K562 (cell line): Measurements from ENCODE around the gene TRIM14. TPM values are rescaled to one million over a fixed set of nuclear protein-coding genes. Genes with fewer than 3 reads are reported as not detected.

ENCODE experiments used
- FOXP4 ChIP-seq: sonication (generic); formaldehyde crosslinking; IDR thresholded peaks from 2 replicates; pipeline ENCODE4 v1.8.0; 2022; ENCODE audit warnings: mild to moderate bottlenecking, missing genetic modification reagents, borderline replicate concordance
- HNRNPH1 ChIP-seq: fragments of 200-400 bp; formaldehyde crosslinking; optimal IDR thresholded peaks from 2 replicates; pipeline ENCODE3; 2017; ENCODE audit warnings: low read depth, mild to moderate bottlenecking, low read length, moderate library complexity
- HOXB6 ChIP-seq: fragments of 250-450 bp; sonication (Bioruptor Pico); IDR thresholded peaks from 2 replicates; pipeline ENCODE4 v1.5.1; 2022; ENCODE audit warnings: mild to moderate bottlenecking, borderline replicate concordance
- KAT8 ChIP-seq: fragments of 450-650 bp; IDR thresholded peaks from 2 replicates; pipeline ENCODE4 v1.6.1; 2016; ENCODE audit warnings: low read depth, mild to moderate bottlenecking
- NCOA1 ChIP-seq: fragments of 450-650 bp; IDR thresholded peaks from 2 replicates; pipeline ENCODE4 v1.6.1; 2016; ENCODE audit warnings: low read depth
- PHB ChIP-seq: fragments of 250-450 bp; sonication (Bioruptor Pico); IDR thresholded peaks from 2 replicates; pipeline ENCODE4 v1.5.0; 2021
- SIN3A ChIP-seq, 2 experiments: fragments of 150-350 bp in 1 of 2; IDR thresholded peaks; 2 replicates each; pipeline ENCODE4 v1.6.1; 2011 to 2016; ENCODE audit warnings: borderline replicate concordance in 2 of 2, low read depth in 2 of 2, low read length in 2 of 2, mild to moderate bottlenecking in 2 of 2, moderate library complexity in 2 of 2; ENCODE audit not compliant: control insufficient read depth in 1 of 2
- ZNF263 ChIP-seq: sonication (generic); formaldehyde crosslinking; IDR thresholded peaks from 2 replicates; pipeline ENCODE4 v1.8.0; 2022; ENCODE audit warnings: mild to moderate bottlenecking, missing genetic modification reagents, borderline replicate concordance
- ZNF318 ChIP-seq, 2 experiments: fragments of 450-650 bp; IDR thresholded peaks; 2 replicates each; pipeline ENCODE4 v1.6.1; 2016; ENCODE audit warnings: mild to moderate bottlenecking in 2 of 2, borderline replicate concordance in 1 of 2, low read depth in 1 of 2, moderate library complexity in 1 of 2
- ZNF395 ChIP-seq: fragments of 200-800 bp; sonication (Bioruptor generic); IDR thresholded peaks from 2 replicates; pipeline ENCODE4 v1.6.1; 2017; ENCODE audit warnings: missing genetic modification characterization, missing compliant biosample characterization
- ZNF740 ChIP-seq, 3 experiments: fragments of 200-800 bp in 1 of 3; sonication (Bioruptor generic) in 1 of 3; sonication (generic) in 1 of 3; formaldehyde crosslinking in 1 of 3; IDR thresholded peaks; 2 replicates each; pipeline versions ENCODE4 v1.6.1 to v1.8.0; 2016 to 2022; ENCODE audit warnings: mild to moderate bottlenecking in 2 of 3, missing compliant biosample characterization in 2 of 3, missing genetic modification characterization in 2 of 3, missing genetic modification reagents in 1 of 3
- polyA plus RNA-seq, 8 experiments: library from polyadenylated mRNA; depleted of rRNA in 4 of 8; stranded (reverse) in 5 of 8; unstranded in 3 of 8; fragments of >200 nt; fragmentation: Nextera tagmentation in 2 of 8; fragmentation: Illumina TruSeq in 1 of 8; extraction: Ambion mirVana in 2 of 8; extraction: Trizol in 1 of 8; gene quantifications; 2 replicates each; pipeline versions ENCODE4 v1.2.1 to v1.2.3, GENCODE V29; 2011 to 2014; ENCODE audit warnings: inconsistent platforms in 1 of 8, missing spikeins in 1 of 8
- total RNA-seq, 7 experiments: library from RNA; depleted of rRNA in 6 of 7; stranded (reverse); fragments of >200 nt in 6 of 7; fragmentation: Illumina TruSeq in 2 of 7; extraction: Trizol in 2 of 7; gene quantifications; 2 replicates each; pipeline versions ENCODE4 v1.2.1 to v1.2.3, GENCODE V29; 2011 to 2021; ENCODE audit warnings: low replicate concordance in 1 of 7

Gene TRIM14
- total and polyA plus RNA-seq, 9 of the 15 experiments (the other 6 are each of a cell fraction or from before 2014, with no cell fraction given): 7.6 to 41.0 (median 17.9) TPM

- TF ChIP-seq ZNF318 (IDR thresholded peaks at IDR 0.05; ENCODE audit: borderline replicate concordance in 1 of 2, low read depth in 1 of 2) (no peak), HNRNPH1 (no peak), FOXP4 (CRISPR knock-in tag) (peak; percentile 86), PHB (CRISPR knock-in tag) (no peak), SIN3A (IDR thresholded peaks at IDR 0.05; ENCODE audit: borderline replicate concordance in 2 of 2, control insufficient read depth in 1 of 2, low read depth in 2 of 2, low read length in 2 of 2) (peak in 1 of 2 experiments; percentile 8; a peak in 1 of 4 replicates), ZNF395 (CRISPR knock-in tag) (0 out of 2 replicates have a peak, but pooled peaks have one; percentile 48), ZNF263 (CRISPR knock-in tag) (peak; percentile 99), HOXB6 (CRISPR knock-in tag) (no peak), NCOA1 (no peak), ZNF740 (CRISPR knock-in tag; IDR thresholded peaks at IDR 0.05) (0 out of 2 replicates have a peak, but pooled peaks have one; percentile 44), ZNF740 (tag; IDR thresholded peaks at IDR 0.05) (no peak), KAT8 (no peak)
These were observed at the start of gene TRIM14 (continued) for GRCh38 chr9:98118640-98119601.
